Osteoblast (primary cell): ENCODE measurements around the gene C11orf97. TPM values are rescaled to one million over a fixed set of nuclear protein-coding genes. Genes with fewer than 3 reads are reported as not detected.

Experiments used
- DNase-seq: peaks from one replicate; pipeline ENCODE4 v3.0.0; 2011; ENCODE audit warnings: low spot score, mixed read lengths; ENCODE audit not compliant: insufficient read length; ENCODE audit errors: missing footprints
- H2AFZ ChIP-seq: 2 replicates; pipeline ENCODE4 v1.6.0; 2011; ENCODE audit warnings: mild to moderate bottlenecking, low read length
- H3K27ac ChIP-seq: 2 replicates; pipeline ENCODE4 v1.5.1; 2011; ENCODE audit warnings: mild to moderate bottlenecking, low read depth, low read length, moderate library complexity
- H3K27me3 ChIP-seq: 2 replicates; pipeline ENCODE4 v1.6.0; 2012; ENCODE audit warnings: mild to moderate bottlenecking, control low read depth, inconsistent platforms, low read length, moderate library complexity; ENCODE audit not compliant: insufficient read depth
- H3K36me3 ChIP-seq: 2 replicates; pipeline ENCODE4 v1.5.1; 2011; ENCODE audit warnings: mild to moderate bottlenecking, low read length, control low read depth, moderate library complexity; ENCODE audit not compliant: insufficient read depth
- H3K4me1 ChIP-seq: 2 replicates; pipeline ENCODE4 v1.5.1; 2011; ENCODE audit warnings: mild to moderate bottlenecking, low read length, control low read depth, moderate library complexity; ENCODE audit not compliant: insufficient read depth
- H3K4me2 ChIP-seq: 2 replicates; pipeline ENCODE4 v1.6.0; 2011; ENCODE audit warnings: mild to moderate bottlenecking, low read length; ENCODE audit not compliant: insufficient read depth
- H3K4me3 ChIP-seq: fragments of 200-600 bp; sonication (generic); 3 replicates; pipeline ENCODE4 v1.5.1; 2012; ENCODE audit warnings: mild to moderate bottlenecking, low read length, inconsistent platforms; ENCODE audit not compliant: insufficient read depth
- H3K79me2 ChIP-seq: 2 replicates; pipeline ENCODE4 v1.6.0; 2012; ENCODE audit warnings: mild to moderate bottlenecking, low read length, control low read depth, inconsistent platforms; ENCODE audit not compliant: insufficient read depth
- H3K9me3 ChIP-seq: 2 replicates; pipeline ENCODE4 v1.5.1; 2011; ENCODE audit warnings: low read depth, low read length, control low read depth
- H4K20me1 ChIP-seq: 2 replicates; pipeline ENCODE4 v1.6.0; 2012; ENCODE audit warnings: mild to moderate bottlenecking, low read length, control low read depth; ENCODE audit not compliant: insufficient read depth
- CTCF ChIP-seq: IDR thresholded peaks from 2 replicates; pipeline ENCODE4 v1.5.1; 2011; ENCODE audit warnings: mild to moderate bottlenecking, low read depth, low read length, moderate library complexity; ENCODE audit errors: extremely low read depth
- total RNA-seq: library from RNA; depleted of rRNA; stranded (reverse); fragments of >200 nt; gene quantifications from 2 replicates; pipeline ENCODE4 v1.2.3, GENCODE V29; 2012

Gene C11orf97
- total RNA-seq: not detected in 2 replicates

- Histone ChIP-seq H3K36me3 (no peaks in the 10 kb centered on the region), H2AFZ (peak within 1 kb of the TSS; percentile 77), H4K20me1 (no peaks in the 10 kb centered on the region), H3K9me3 (no peaks in the 10 kb centered on the region), H3K79me2 (no peaks in the 10 kb centered on the region), H3K27me3 (peaks cover 11% of the 10 kb centered on the region), H3K27ac (no peak within 1 kb of the TSS), H3K4me3 (peak within 1 kb of the TSS; percentile 80), H3K4me2 (peak within 1 kb of the TSS; percentile 82), H3K4me1 (peaks cover 4% of the 10 kb centered on the region)
- peak; percentile 87 for DNase-seq
- no peak for TF ChIP-seq CTCF
Observed at GRCh38 chr11:94511932-94512781, at the start of gene C11orf97. C11orf97 (plus strand) TSS chr11:94512461; CDS start chr11:94512529, 68 bp downstream.

GRCh38 chr11:94469416-94469815, 42.8 kb upstream of the C11orf97 start:
- H3K36me3 ChIP-seq: no peaks in the 10 kb centered on the region
- no peak for TF ChIP-seq CTCF
- H3K9me3 ChIP-seq: no peaks in the 10 kb centered on the region
- no peak overlapping the region for H3K4me3 ChIP-seq
- H2AFZ ChIP-seq: no peak overlapping the region
- H3K79me2 ChIP-seq: no peaks in the 10 kb centered on the region
- no peak for DNase-seq
- no peaks in the 10 kb centered on the region for H3K27me3 ChIP-seq
- no peak overlapping the region for H3K27ac ChIP-seq
- H4K20me1 ChIP-seq: no peaks in the 10 kb centered on the region
- H3K4me2 ChIP-seq: no peak overlapping the region
- no peaks in the 10 kb centered on the region for H3K4me1 ChIP-seq

DNA sequence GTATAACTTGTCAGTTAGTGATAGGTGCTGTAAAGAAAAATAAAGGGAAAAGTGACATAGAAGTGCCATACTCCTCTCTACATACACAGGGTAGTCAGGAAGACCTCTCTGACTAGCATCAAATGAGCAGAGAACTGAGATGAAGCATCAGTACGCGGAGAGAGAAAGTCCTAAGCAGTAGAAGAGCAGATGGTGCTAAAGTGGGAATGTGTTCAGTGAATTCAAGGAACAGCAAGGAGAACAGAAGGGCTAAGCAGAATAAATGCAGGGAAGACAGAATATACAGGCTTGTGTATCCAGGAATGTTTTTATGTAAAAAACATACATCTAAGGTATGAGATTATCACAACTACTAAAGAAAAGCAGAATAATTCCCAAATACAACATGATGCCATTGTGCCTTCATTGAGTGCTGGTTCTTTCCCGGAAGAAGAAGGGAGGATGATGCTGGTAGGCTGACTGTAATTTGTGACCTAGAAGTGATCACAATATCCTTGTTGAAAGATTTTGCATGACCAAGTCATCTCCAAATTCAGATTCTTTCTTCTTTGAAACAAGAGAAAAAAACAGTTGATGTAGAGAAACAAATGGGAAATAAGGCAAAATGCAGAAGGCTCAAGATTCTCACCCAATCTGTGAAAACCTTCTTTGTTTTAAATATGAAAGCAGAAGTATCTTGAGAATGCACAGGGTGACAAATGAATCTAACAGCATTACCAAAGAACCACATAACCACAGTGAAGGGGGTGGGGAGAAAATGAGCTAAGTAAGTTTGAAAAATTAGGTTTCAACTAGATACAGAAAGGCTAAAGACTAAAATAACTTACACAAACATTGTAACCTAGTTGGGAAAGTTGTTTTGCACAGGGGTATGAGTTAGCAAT, 39.1 kb upstream of the C11orf97 start:
- H2AFZ ChIP-seq: no peak overlapping the region
- H3K4me2 ChIP-seq: no peak overlapping the region
- H3K27me3 ChIP-seq: no peaks in the 10 kb centered on the region
- no peaks in the 10 kb centered on the region for H3K79me2 ChIP-seq
- TF ChIP-seq CTCF: no peak
- no peak overlapping the region for H3K4me3 ChIP-seq
- no peak overlapping the region for H3K27ac ChIP-seq
- no peaks in the 10 kb centered on the region for H3K4me1 ChIP-seq
- H3K36me3 ChIP-seq: no peaks in the 10 kb centered on the region
- H4K20me1 ChIP-seq: no peaks in the 10 kb centered on the region
- H3K9me3 ChIP-seq: no peaks in the 10 kb centered on the region
- DNase-seq: no peak

DNA sequence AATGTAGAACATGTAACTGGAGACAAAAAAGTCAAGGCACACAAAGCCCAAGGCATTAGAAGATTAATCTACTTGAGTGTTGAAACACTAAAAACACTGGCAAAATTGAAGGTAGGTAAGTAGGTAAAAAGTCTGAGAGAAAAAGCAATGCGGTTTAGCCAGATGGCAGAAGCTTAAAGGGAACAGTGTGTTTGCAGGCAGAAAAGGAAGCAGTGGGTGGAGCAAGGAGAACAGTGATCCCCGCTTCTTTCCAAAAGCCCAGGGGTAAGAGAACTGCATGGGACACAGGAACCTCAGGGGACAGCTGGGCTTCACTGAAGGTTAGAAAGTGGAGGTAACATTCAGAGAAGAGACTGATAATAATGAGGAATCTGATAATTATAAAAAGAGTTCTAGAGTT, 34.6 kb upstream of the C11orf97 start:
- no peaks in the 10 kb centered on the region for H4K20me1 ChIP-seq
- DNase-seq: no peak

More for the DNA sequence above, 34.6 kb upstream of the C11orf97 start:
- Histone ChIP-seq H3K79me2 (no peaks in the 10 kb centered on the region), H3K4me3 (no peak overlapping the region), H3K27me3 (no peaks in the 10 kb centered on the region), H2AFZ (no peak overlapping the region), H3K4me1 (no peaks in the 10 kb centered on the region), H3K27ac (no peak overlapping the region), H3K4me2 (no peak overlapping the region), H3K9me3 (no peaks in the 10 kb centered on the region), H3K36me3 (no peaks in the 10 kb centered on the region)
- no peak for TF ChIP-seq CTCF
